ENCODE data around the gene STMN3.
"Not testable (repeated sequence)": the region's sequence is repeated elsewhere in the genome, so short reads cannot be mapped to it uniquely, and the experiment has no call there.

Gene STMN3

GRCh38 chr20:63657937-63658748, 4.9 kb upstream of the STMN3 start, which contains the start of gene RTEL1:
TSS of gene RTEL1 (plus strand) at chr20:63658312. CDS start at chr20:63659403, 1,091 bp downstream.
- peak; percentile 78 to 79 for DNase-seq (ENCODE audit: low read depth in 2 of 2)

- DNase-seq (ENCODE audit: low read depth in 2 of 2), result no peak
These were observed 4.2 kb upstream of the STMN3 start for GRCh38 chr20:63657260-63657936.

- no peak for DNase-seq (ENCODE audit: low read depth in 2 of 2)
These were observed 3.2 kb upstream of the STMN3 start for GRCh38 chr20:63656451-63656850.

- DNase-seq (ENCODE audit: low read depth in 2 of 2), result no peak
These were observed 2.0 kb upstream of the STMN3 start for GRCh38 chr20:63655249-63655648.

GRCh38 chr20:63653974-63654668, 897 bp upstream of the STMN3 start:
- DNase-seq (ENCODE audit: low read depth in 2 of 2), result no peak

- no peak for DNase-seq (ENCODE audit: low read depth in 2 of 2)
These were observed 838 bp downstream of the STMN3 start for GRCh38 chr20:63652192-63652980.

- DNase-seq (ENCODE audit: low read depth in 2 of 2), result no peak
These were observed 1.4 kb downstream of the STMN3 start for GRCh38 chr20:63651942-63652191.

- DNase-seq (ENCODE audit: low read depth in 2 of 2), result not testable (repeated sequence)
These were observed 2.7 kb downstream of the STMN3 start for GRCh38 chr20:63650486-63650885.

- DNase-seq (ENCODE audit: low read depth in 2 of 2), result no peak
These were observed 4.2 kb downstream of the STMN3 start for GRCh38 chr20:63648895-63649589.

GRCh38 chr20:63648190-63648589, 5.0 kb downstream of the STMN3 start:
- DNase-seq (ENCODE audit: low read depth in 2 of 2), result no peak

GRCh38 chr20:63645218-63645617, 8.0 kb downstream of the STMN3 start:
- no peak for DNase-seq (ENCODE audit: low read depth in 2 of 2)

- DNase-seq (ENCODE audit: low read depth in 2 of 2), result no peak
These were observed 9.3 kb downstream of the STMN3 start for GRCh38 chr20:63643946-63644345.

- DNase-seq (ENCODE audit: low read depth in 2 of 2), result no peak
These were observed 9.7 kb downstream of the STMN3 start for GRCh38 chr20:63643499-63643898.

GRCh38 chr20:63642527-63643247, 10.5 kb downstream of the STMN3 start:
- DNase-seq (ENCODE audit: low read depth in 2 of 2), result no peak

- DNase-seq (ENCODE audit: low read depth in 2 of 2), result peak; percentile 95 to 98
These were observed 11.3 kb downstream of the STMN3 start for GRCh38 chr20:63641792-63642523.

GRCh38 chr20:63641146-63641791, 12.0 kb downstream of the STMN3 start:
- no peak for DNase-seq (ENCODE audit: low read depth in 2 of 2)

- not testable (repeated sequence) for DNase-seq (ENCODE audit: low read depth in 2 of 2)
These were observed 12.5 kb downstream of the STMN3 start for GRCh38 chr20:63640686-63641085.

- DNase-seq (ENCODE audit: low read depth in 2 of 2), result no peak
These were observed 13.1 kb downstream of the STMN3 start for GRCh38 chr20:63640086-63640485.

All from stimulated activated CD8-positive, alpha-beta memory T cell treated with anti-CD3 and anti-CD28 coated beads, Interleukin-2, amount 100 ng/mL, for 48 hours (primary cell).